H9 (cell line): ENCODE data around the gene CLPSL2. TPM values are rescaled to one million over a fixed set of nuclear protein-coding genes. Genes with fewer than 3 reads are reported as not detected.
A peak's percentile ranks its signal among the peaks of the same experiment; 100 is the strongest.

Experiments used
- DNase-seq: peaks from one replicate; pipeline ENCODE4 v3.0.0-alpha.2; 2017
- H2AFZ ChIP-seq: one replicate; pipeline ENCODE4 v1.6.1; 2013; ENCODE audit warnings: mild to moderate bottlenecking, low read length, control low read depth, moderate library complexity
- H2AK5ac ChIP-seq: 2 replicates; pipeline ENCODE4 v1.6.1; 2013; ENCODE audit warnings: low read length, control low read depth, mixed read lengths; ENCODE audit not compliant: insufficient read length
- H2BK120ac ChIP-seq: one replicate; pipeline ENCODE4 v1.6.1; 2013; ENCODE audit warnings: low read depth, mild to moderate bottlenecking, low read length, control low read depth, inconsistent platforms; ENCODE audit not compliant: poor library complexity, severe bottlenecking
- H2BK12ac ChIP-seq: 2 replicates; pipeline ENCODE4 v1.6.1; 2013; ENCODE audit warnings: low read length, control low read depth, mixed read lengths, low read depth; ENCODE audit not compliant: insufficient read length
- H2BK15ac ChIP-seq: 2 replicates; pipeline ENCODE4 v1.6.1; 2013; ENCODE audit warnings: low read depth, low read length, control low read depth
- H2BK20ac ChIP-seq: one replicate; pipeline ENCODE4 v1.6.1; 2013; ENCODE audit warnings: low read depth, mild to moderate bottlenecking, low read length, control low read depth, inconsistent platforms; ENCODE audit not compliant: poor library complexity, severe bottlenecking
- H2BK5ac ChIP-seq: 2 replicates; pipeline ENCODE4 v1.6.1; 2013; ENCODE audit warnings: low read length, control low read depth, mixed read lengths; ENCODE audit not compliant: insufficient read length
- H3K14ac ChIP-seq: 2 replicates; pipeline ENCODE4 v1.6.1; 2013; ENCODE audit warnings: low read length, control low read depth; ENCODE audit not compliant: insufficient read depth
- H3K18ac ChIP-seq: 2 replicates; pipeline ENCODE4 v1.6.1; 2013; ENCODE audit warnings: low read depth, mild to moderate bottlenecking, mixed read lengths, low read length, control low read depth; ENCODE audit not compliant: insufficient read length
- H3K23ac ChIP-seq: 2 replicates; pipeline ENCODE4 v1.6.1; 2013; ENCODE audit warnings: low read length, control low read depth, mixed read lengths, low read depth; ENCODE audit not compliant: insufficient read length
- H3K23me2 ChIP-seq: 2 replicates; pipeline ENCODE4 v1.6.1; 2013; ENCODE audit warnings: low read depth, mild to moderate bottlenecking, mixed read lengths, low read length, control low read depth; ENCODE audit not compliant: insufficient read length, poor library complexity, severe bottlenecking
- H3K27ac ChIP-seq: 2 replicates; pipeline ENCODE4 v1.5.1; 2013; ENCODE audit warnings: low read length, control low read depth, mixed read lengths, low read depth; ENCODE audit not compliant: insufficient read length
- H3K27me3 ChIP-seq: 2 replicates; pipeline ENCODE4 v1.6.1; 2013; ENCODE audit warnings: low read length, control low read depth, inconsistent platforms; ENCODE audit not compliant: insufficient read depth
- H3K4ac ChIP-seq: 2 replicates; pipeline ENCODE4 v1.6.1; 2013; ENCODE audit warnings: low read depth, mild to moderate bottlenecking, control low read depth, inconsistent platforms, low read length, moderate library complexity
- H3K4me1 ChIP-seq: 2 replicates; pipeline ENCODE4 v1.6.1; 2013; ENCODE audit warnings: low read length, control low read depth, inconsistent platforms; ENCODE audit not compliant: insufficient read depth
- H3K4me2 ChIP-seq: 2 replicates; pipeline ENCODE4 v1.6.1; 2013; ENCODE audit warnings: low read length, control low read depth, mixed read lengths; ENCODE audit not compliant: insufficient read length, insufficient read depth
- H3K56ac ChIP-seq: 2 replicates; pipeline ENCODE4 v1.6.1; 2013; ENCODE audit warnings: low read depth, mild to moderate bottlenecking, mixed read lengths, low read length, control low read depth; ENCODE audit not compliant: insufficient read length
- H3K79me1 ChIP-seq: 2 replicates; pipeline ENCODE4 v1.6.1; 2013; ENCODE audit warnings: low read depth, mild to moderate bottlenecking, moderate library complexity, low read length, control low read depth, inconsistent platforms; ENCODE audit not compliant: insufficient read depth, poor library complexity, severe bottlenecking
- H3K79me2 ChIP-seq: 2 replicates; pipeline ENCODE4 v1.6.1; 2013; ENCODE audit warnings: low read length, control low read depth, inconsistent platforms; ENCODE audit not compliant: insufficient read depth
- H3K9ac ChIP-seq: 2 replicates; pipeline ENCODE4 v1.6.1; 2013; ENCODE audit warnings: low read length, control low read depth, mixed read lengths; ENCODE audit not compliant: insufficient read length; ENCODE audit errors: extremely low read depth
- H3K9me3 ChIP-seq: one replicate; pipeline ENCODE4 v1.6.1; 2013; ENCODE audit warnings: low read depth, low read length, inconsistent platforms; ENCODE audit not compliant: control insufficient read depth
- H3T11ph ChIP-seq: one replicate; pipeline ENCODE4 v1.6.1; 2013; ENCODE audit warnings: mild to moderate bottlenecking, low read length, control low read depth, inconsistent platforms
- H4K20me1 ChIP-seq: one replicate; pipeline ENCODE4 v1.6.1; 2013; ENCODE audit not compliant: control insufficient read depth, insufficient read length, insufficient read depth
- H4K5ac ChIP-seq: 2 replicates; pipeline ENCODE4 v1.6.1; 2013; ENCODE audit warnings: low read depth, mild to moderate bottlenecking, mixed read lengths, low read length, control low read depth; ENCODE audit not compliant: insufficient read length
- H4K8ac ChIP-seq: replicated peaks from 2 replicates; pipeline ENCODE4 v1.6.1; 2013; ENCODE audit warnings: low read length, control low read depth, mixed read lengths, low read depth; ENCODE audit not compliant: insufficient read length
- H4K91ac ChIP-seq: 2 replicates; pipeline ENCODE4 v1.6.1; 2013; ENCODE audit warnings: low read depth, mild to moderate bottlenecking, moderate library complexity, mixed read lengths, low read length, control low read depth; ENCODE audit not compliant: insufficient read length
- H3K27ac Mint-ChIP-seq, 3 experiments: 2 replicates in 2 of 3; 3 replicates in 1 of 3; pipeline ENCODE4 v1.8.0; 2020 to 2021; ENCODE audit warnings: mixed read lengths in 3 of 3, mild to moderate bottlenecking in 1 of 3, moderate library complexity in 1 of 3
- H3K27me3 Mint-ChIP-seq: 2 replicates; pipeline ENCODE4 v1.8.0; 2021; ENCODE audit warnings: low read depth, mild to moderate bottlenecking, moderate library complexity, mixed read lengths
- H3K36me3 Mint-ChIP-seq, 3 experiments: 2 replicates in 2 of 3; 3 replicates in 1 of 3; pipeline ENCODE4 v1.8.0; 2020 to 2021; ENCODE audit warnings: low read depth in 3 of 3, mixed read lengths in 3 of 3; ENCODE audit not compliant: insufficient read depth in 1 of 3
- H3K4me1 Mint-ChIP-seq, 2 experiments: 2 replicates each; pipeline ENCODE4 v1.8.0; 2020; ENCODE audit warnings: mixed read lengths in 2 of 2
- H3K4me3 Mint-ChIP-seq, 2 experiments: 2 replicates in 1 of 2; 3 replicates in 1 of 2; pipeline ENCODE4 v1.8.0; 2020 to 2021; ENCODE audit warnings: mild to moderate bottlenecking in 2 of 2, mixed read lengths in 2 of 2, moderate library complexity in 1 of 2
- H3K9me3 Mint-ChIP-seq, 2 experiments: 2 replicates in 1 of 2; 3 replicates in 1 of 2; pipeline ENCODE4 v1.8.0; 2020; ENCODE audit warnings: mild to moderate bottlenecking in 2 of 2, mixed read lengths in 2 of 2, moderate library complexity in 1 of 2
- CTCF ChIP-seq: fragments of 200-600 bp; sonication (generic); conservative IDR thresholded peaks from 3 replicates; pipeline ENCODE4 v1.8.0; 2021; ENCODE audit warnings: antibody characterized with exemption, mild to moderate bottlenecking
- WGBS: extraction: QIAGEN DNeasy Blood & Tissue Kit; methylation state at CpG from one replicate; pipeline ENCODE4 v1.1.7; 2013; ENCODE audit warnings: missing lambda C conversion rate, low lambda C conversion rate, mixed read lengths; ENCODE audit not compliant: insufficient read length; ENCODE audit errors: extremely low coverage; 5-methylcytosine and 5-hydroxymethylcytosine counted together
- total RNA-seq: library from RNA; stranded (reverse); gene quantifications from 2 replicates; pipeline ENCODE4 v1.2.1, GENCODE V29; 2021

CLPSL2 gene
- total RNA-seq, 1 experiment from 2014 or later = 4.4 TPM

- Histone ChIP-seq H3K4me1 (peaks cover 8% of the 10 kb centered on the region), H4K8ac (no peak overlapping the region), H2BK5ac (no peak overlapping the region), H3K27ac (no peak overlapping the region), H3K56ac (no peak overlapping the region), H3K18ac (peak overlapping the region; percentile 37), H3K79me2 (no peaks in the 10 kb centered on the region), H2BK12ac (no peak overlapping the region), H3K14ac (peak overlapping the region; percentile 9), H3K23me2 (no peaks in the 10 kb centered on the region), H4K91ac (no peak overlapping the region), H3K79me1 (no peaks in the 10 kb centered on the region), H4K5ac (no peak overlapping the region), H3K9ac (no peak overlapping the region), H2AK5ac (no peak overlapping the region), H4K20me1 (no peaks in the 10 kb centered on the region), H3K27me3 (no peaks in the 10 kb centered on the region), H3K4ac (no peak overlapping the region), H2AFZ (no peak overlapping the region), H3T11ph (no peak overlapping the region), H3K4me2 (no peak overlapping the region), H3K9me3 (no peaks in the 10 kb centered on the region), H2BK20ac (no peak overlapping the region), H3K23ac (no peak overlapping the region), H2BK120ac (no peak overlapping the region), H2BK15ac (no peak overlapping the region)
- DNase-seq = no peak
- Mint-ChIP-seq H3K4me3 (no peak overlapping the region; a peak in 1 of 5 replicates), H3K9me3 (no peaks in the 10 kb centered on the region), H3K27ac (peak overlapping the region in 2 of 3 experiments; percentile 74 to 77; a peak in 4 of 7 replicates), H3K4me1 (peaks cover 62 to 67% of the 10 kb centered on the region in 2 experiments), H3K36me3 (no peaks in the 10 kb centered on the region), H3K27me3 (no peaks in the 10 kb centered on the region)
- peak; percentile 58 for TF ChIP-seq CTCF
- no CpG with 5 or more reads among the region's 16 CpGs for WGBS
These were observed 38.8 kb upstream of the CLPSL2 start for GRCh38 chr6:35737413-35738211.
